ENCODE results near the gene ARL13B. TPM values are rescaled to one million over a fixed set of nuclear protein-coding genes. Genes with fewer than 3 reads are reported as not detected.
"Not testable (repeated sequence)": the region's sequence is repeated elsewhere in the genome, so short reads cannot be mapped to it uniquely, and the experiment has no call there.

Gene ARL13B
- 10 to 100 TPM in 1 of 2 experiments, 1 to 10 TPM in 1; 9.8 to 11.0 TPM for total RNA-seq

DNA sequence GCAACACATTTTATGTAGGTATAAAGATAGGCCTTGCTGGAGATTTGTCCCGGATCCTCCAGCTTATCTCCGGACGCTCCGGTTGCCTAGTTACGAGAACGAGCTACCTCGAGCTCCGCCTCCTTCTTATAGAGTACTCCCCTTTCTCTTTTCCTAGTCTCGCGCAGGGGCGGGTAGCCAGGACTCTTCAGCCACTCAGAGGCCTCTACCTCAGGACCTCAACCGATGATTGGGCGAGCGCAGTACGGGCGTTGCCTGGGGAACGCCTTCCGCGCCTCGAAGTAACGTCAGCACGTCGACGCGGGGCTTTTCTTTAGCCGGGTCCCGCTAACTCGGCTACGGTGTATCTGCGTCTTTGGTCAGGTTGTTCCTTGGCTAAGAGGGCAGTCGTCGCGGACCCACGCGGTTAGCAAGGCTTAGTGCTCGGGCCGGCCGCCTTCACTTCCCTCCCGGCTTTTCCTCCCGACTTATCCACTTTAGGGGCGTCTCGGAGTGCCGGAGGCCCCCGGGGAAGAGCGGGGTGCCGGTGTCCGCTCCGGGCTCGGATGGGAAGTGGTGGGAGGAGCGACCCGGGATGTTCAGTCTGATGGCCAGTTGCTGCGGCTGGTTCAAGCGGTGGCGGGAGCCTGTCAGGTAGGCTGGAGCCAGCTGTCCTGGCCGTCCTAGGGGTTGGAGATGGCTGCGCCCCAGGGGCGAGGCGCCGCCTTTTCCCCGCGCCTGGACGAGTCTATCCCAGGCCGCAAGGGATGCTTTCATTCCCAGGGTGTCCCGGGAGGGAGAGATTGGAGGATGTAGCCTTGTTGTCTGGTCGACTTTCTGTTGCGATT, at the start of gene ARL13B:
TSS of gene ARL13B (plus strand) at position 306 of the 827 bp plus-strand sequence. CDS start at position 575, 269 bp downstream.
- Mint-ChIP-seq H3K27me3 (no peaks in the 10 kb centered on the region), H3K36me3 (ENCODE audit: low read depth) (no peaks in the 10 kb centered on the region), H3K4me3 (peak within 1 kb of the TSS; percentile 79), H3K4me1 (peaks cover 25% of the 10 kb centered on the region), H3K9me3 (no peaks in the 10 kb centered on the region), H3K27ac (peak within 1 kb of the TSS; percentile 61)
- CTCF ChIA-PET = interaction anchor here (0.6 to 1.8 kb wide), 7 partner anchors 9 to 90 kb away, joined by 3 to 6 read pairs (median 3); no protein-coding TSS in a partner anchor
- DNase-seq = peak; percentile 96
- POLR2A ChIA-PET = interaction anchor here (0.9 to 1.2 kb wide), 4 partner anchors 9 to 92 kb away, joined by 3 to 12 read pairs (median 5); partner anchors contain the start of genes DHFR2 and NSUN3

DNA sequence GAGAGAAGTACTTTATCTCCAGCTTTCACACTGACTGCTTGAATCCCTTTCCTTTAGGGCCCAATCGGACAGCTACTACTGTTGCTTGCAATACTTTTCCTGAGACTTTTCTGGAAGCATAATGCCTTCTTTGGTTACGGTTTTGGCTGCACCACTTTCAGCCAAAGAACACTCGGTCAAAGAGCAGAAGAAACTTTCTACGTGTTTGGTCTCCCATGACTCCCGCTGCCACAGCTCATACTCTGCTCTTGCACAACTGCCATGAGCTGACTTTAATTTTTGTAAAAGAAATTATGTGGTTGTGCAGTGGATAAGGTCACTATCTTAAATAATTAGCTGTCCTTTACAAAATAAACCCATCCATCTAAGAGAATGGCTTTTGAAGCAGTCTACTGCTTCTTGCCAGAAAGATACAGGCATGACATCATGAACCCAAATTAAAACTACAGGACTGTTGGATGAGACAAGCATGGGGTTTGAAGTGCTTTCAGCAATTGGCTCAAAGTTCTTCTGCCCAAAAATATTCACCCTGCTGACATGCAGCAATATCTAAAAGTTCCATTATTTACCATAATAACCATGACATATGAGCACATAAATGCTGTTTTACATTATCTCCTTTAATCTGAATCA, 48.2 kb upstream of the ARL13B start:
- Mint-ChIP-seq H3K27me3 (no peaks in the 10 kb centered on the region), H3K9me3 (no peaks in the 10 kb centered on the region), H3K4me1 (no peaks in the 10 kb centered on the region), H3K36me3 (ENCODE audit: low read depth) (no peaks in the 10 kb centered on the region), H3K27ac (no peak overlapping the region), H3K4me3 (no peak overlapping the region)
- DNase-seq = no peak
- CTCF ChIA-PET = no interaction called here
- POLR2A ChIA-PET = no interaction called here

DNA sequence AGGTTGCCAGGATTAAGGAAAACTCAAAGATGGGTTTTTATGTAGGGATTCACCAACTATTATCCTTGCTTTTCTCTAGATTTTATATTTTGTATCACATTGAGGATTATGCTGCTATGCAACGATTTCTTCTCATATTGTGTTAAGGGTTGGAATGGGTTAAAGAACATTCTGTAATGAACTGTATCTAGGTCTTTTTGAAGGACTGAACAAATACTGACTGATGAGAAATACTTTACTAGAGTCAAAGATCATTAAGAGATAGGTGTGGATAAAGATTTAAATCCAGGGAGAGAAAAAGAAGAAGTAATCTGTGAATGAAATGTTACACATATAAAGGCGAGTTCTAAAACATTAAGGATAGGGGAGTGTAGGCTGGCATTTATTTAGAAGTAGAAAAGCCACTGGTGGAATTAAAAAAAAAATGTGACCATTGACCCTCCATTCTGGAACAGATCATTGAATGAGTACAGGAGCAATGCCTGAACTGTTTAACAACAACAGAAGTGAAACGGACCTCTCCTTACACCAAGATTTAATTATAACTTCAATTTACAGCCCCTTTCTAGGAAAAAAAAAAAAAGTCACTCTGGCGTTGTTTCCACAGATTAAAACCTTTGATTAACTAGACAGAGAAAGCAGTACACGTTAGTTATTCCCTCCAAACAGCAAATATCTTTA, 45.4 kb upstream of the ARL13B start:
- CTCF ChIA-PET = no interaction called here
- Mint-ChIP-seq H3K36me3 (ENCODE audit: low read depth) (no peaks in the 10 kb centered on the region), H3K4me3 (no peak overlapping the region), H3K27ac (no peak overlapping the region), H3K4me1 (no peaks in the 10 kb centered on the region), H3K9me3 (no peaks in the 10 kb centered on the region), H3K27me3 (no peaks in the 10 kb centered on the region)
- POLR2A ChIA-PET = no interaction called here
- DNase-seq = no peak

DNA sequence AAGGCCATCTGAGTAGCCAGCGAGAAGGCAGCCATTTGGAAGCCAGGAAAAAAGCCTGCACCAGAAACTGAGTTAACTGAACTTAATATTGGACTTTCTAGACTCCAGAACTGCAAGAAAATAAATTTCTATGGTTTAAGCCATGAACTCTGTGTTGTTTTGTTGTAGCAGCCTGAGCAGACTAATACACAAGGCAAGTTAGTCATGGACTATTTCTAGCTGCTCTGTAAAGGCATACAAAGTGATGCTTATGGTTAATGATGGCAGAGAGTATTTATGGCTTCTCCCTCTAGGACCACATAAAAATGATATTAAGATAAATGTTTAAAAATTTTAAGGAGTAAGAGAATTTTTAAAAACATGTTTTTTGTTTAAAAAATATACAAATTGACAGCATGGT, 43.4 kb upstream of the ARL13B start:
- DNase-seq = no peak
- Mint-ChIP-seq H3K4me1 (no peaks in the 10 kb centered on the region), H3K36me3 (ENCODE audit: low read depth) (no peaks in the 10 kb centered on the region), H3K27ac (no peak overlapping the region), H3K4me3 (no peak overlapping the region), H3K27me3 (no peaks in the 10 kb centered on the region), H3K9me3 (no peaks in the 10 kb centered on the region)
- ChIA-PET CTCF (no interaction called here), POLR2A (no interaction called here)

DNA sequence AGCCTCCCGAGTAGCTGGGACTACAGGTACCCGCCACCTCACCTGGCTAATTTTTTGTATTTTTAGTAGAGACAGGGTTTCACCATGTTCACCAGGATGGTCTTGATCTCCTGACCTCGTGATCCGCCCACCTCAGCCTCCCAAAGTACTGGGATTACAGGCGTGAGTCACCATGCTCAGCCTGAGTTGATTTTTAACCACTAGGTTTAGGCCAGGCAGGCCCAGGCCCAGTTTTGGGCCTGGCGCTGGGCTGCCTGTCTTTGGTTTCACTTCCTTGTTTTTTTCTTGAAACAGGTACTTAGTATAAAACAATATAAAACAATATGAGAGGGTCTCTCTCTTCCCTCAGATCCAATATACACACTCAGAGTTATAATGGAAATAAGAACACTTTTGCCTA, 42.5 kb upstream of the ARL13B start:
- H3K27ac Mint-ChIP-seq, CTCF ChIA-PET: not testable (repeated sequence)

DNA sequence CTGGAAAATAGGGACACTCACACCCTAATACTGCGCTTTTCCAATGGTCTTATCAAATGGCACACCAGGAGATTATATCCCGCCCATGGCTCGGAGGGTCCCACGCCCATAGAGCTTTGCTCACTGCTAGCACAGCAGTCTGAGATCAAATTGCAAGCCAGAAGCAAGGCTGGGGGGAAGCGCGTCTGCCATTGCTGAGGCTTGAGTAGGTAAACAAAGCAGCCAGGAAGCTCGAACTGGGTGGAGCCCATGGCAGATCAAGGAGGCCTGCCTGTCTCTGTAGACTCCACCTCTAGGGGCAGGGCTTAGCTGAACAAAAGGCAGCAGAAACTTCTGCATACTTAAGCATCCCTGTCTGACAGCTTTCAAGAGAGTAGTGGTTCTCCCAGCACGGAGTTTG, 30.0 kb upstream of the ARL13B start:
- CTCF ChIA-PET; H3K4me3 Mint-ChIP-seq; DNase-seq; POLR2A ChIA-PET; H3K27me3 Mint-ChIP-seq; H3K27ac Mint-ChIP-seq; H3K36me3 Mint-ChIP-seq (ENCODE audit: low read depth); H3K4me1 Mint-ChIP-seq: not testable (repeated sequence)
- H3K9me3 Mint-ChIP-seq = peaks cover 11% of the 10 kb centered on the region

More for the DNA sequence above, 42.5 kb upstream of the ARL13B start:
- H3K4me3 Mint-ChIP-seq; POLR2A ChIA-PET; H3K9me3 Mint-ChIP-seq; DNase-seq; H3K4me1 Mint-ChIP-seq; H3K36me3 Mint-ChIP-seq (ENCODE audit: low read depth); H3K27me3 Mint-ChIP-seq: not testable (repeated sequence)

DNA sequence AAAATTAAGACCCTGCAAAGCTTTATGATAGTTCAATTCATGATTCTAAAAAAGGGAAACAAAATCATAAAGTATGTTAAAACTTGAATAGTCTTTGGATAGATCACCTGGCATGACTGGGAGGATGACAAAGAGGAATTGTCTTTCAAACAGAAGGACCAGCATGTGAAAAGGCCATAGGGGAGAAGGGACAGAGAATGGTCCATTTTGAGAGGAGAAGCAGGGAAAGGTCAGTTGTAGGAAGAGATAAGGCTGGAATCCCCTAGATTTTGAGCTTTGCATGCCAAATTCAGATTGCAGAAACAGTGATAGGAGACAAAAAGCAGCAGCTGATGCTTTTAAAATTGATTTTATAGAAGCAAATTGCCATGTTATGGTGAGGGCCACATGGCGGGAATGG, 18.9 kb upstream of the ARL13B start:
- POLR2A ChIA-PET = no interaction called here
- DNase-seq = no peak
- CTCF ChIA-PET = interaction anchor here (0.5 kb wide), 1 partner anchor 127 kb away, joined by 3 read pairs; no protein-coding TSS in a partner anchor
- Mint-ChIP-seq H3K27me3 (peaks cover 7% of the 10 kb centered on the region), H3K4me1 (no peaks in the 10 kb centered on the region), H3K9me3 (peaks cover 2% of the 10 kb centered on the region), H3K4me3 (no peak overlapping the region), H3K36me3 (ENCODE audit: low read depth) (no peaks in the 10 kb centered on the region), H3K27ac (no peak overlapping the region)

DNA sequence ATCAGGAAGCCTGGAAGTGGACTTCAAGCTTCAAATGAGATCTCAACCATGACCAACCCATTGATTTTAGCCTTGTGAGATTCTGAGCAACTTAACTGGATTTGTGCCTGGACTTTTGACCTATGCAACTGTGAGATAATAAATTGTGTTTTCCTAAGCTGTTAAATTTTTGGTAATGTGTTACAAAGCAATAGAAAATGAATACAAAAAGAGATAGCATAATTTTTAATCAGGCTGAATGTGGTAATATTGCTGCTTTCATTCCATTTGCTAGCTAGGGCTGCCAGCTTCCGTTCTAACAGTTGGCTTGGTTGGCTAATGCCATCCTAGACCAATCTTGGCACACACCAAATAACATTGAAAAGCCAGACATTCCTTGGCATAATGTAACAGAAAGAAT, 18.5 kb upstream of the ARL13B start:
- no peaks in the 10 kb centered on the region for H3K4me1 Mint-ChIP-seq
- ChIA-PET POLR2A (no interaction called here), CTCF (interaction anchor here (0.5 kb wide), 1 partner anchor 127 kb away, joined by 3 read pairs; no protein-coding TSS in a partner anchor)
- peaks cover 7% of the 10 kb centered on the region for H3K27me3 Mint-ChIP-seq
- H3K9me3 Mint-ChIP-seq = peaks cover 3% of the 10 kb centered on the region
- no peak for DNase-seq
- H3K4me3 Mint-ChIP-seq = no peak overlapping the region
- H3K27ac Mint-ChIP-seq = no peak overlapping the region
- H3K36me3 Mint-ChIP-seq (ENCODE audit: low read depth) = no peaks in the 10 kb centered on the region

DNA sequence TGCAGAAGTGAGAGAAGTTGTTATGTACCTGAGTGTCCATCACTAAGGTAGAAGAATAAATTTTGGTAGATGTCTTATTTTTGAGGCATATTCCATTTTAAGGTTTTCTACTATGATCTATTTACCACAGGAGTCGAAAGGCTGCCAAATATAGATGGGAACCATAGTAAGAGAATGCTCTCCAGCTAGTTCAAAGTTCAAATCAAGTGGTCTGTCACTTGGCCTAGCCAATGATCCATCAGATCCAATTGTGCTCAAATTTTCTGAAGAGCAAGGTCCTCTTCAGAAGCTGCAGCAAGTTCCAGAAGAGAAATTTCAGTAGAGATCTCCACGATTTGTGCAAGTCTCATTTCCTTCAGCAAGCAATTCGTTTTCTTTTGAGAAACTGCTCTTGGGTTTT, 17.2 kb upstream of the ARL13B start:
- ChIA-PET CTCF (no interaction called here), POLR2A (no interaction called here)
- Mint-ChIP-seq H3K9me3 (peaks cover 3% of the 10 kb centered on the region), H3K36me3 (ENCODE audit: low read depth) (no peaks in the 10 kb centered on the region), H3K4me3 (no peak overlapping the region), H3K27ac (no peak overlapping the region), H3K4me1 (no peaks in the 10 kb centered on the region), H3K27me3 (peaks cover 7% of the 10 kb centered on the region)
- no peak for DNase-seq

DNA sequence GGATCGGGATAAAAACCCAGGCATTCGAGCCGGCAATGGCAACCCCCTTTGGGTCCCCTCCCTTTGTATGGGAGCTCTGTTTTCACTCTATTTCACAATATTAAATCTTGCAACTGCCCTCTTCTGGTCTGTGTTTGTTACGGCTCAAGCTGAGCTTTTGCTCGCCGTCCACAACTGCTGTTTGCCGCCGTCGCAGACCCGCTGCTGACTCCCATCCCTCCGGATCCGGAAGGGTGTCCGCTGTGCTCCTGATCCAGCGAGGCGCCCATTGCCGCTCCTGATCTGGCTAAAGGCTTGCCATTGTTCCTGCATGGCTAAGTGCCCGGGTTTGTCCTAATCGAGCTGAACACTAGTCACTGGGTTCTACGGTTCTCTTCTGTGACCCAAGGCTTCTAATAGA, 14.8 kb upstream of the ARL13B start:
- H3K27ac Mint-ChIP-seq; DNase-seq; H3K4me3 Mint-ChIP-seq; CTCF ChIA-PET; H3K36me3 Mint-ChIP-seq (ENCODE audit: low read depth); H3K9me3 Mint-ChIP-seq; POLR2A ChIA-PET; H3K4me1 Mint-ChIP-seq; H3K27me3 Mint-ChIP-seq: not testable (repeated sequence)

DNA sequence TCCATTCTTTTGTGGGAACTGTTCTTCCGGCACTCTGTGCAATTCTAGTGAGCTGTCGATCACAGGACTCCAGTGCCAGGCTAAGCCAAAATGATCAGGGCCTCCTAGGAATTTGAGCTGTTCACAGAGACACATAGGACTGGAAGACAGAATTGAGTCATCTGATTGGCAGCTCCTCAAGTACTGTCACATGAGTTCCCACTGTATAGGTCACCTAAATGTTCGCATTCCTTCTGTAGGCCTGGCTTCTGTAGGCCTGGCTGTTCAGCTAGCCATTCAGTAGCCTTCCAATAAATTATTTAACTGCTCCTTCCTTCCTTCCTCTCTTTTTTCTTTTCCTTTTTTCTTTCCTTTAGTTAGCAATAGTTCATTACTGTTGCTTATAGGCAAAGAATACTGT, 10.5 kb upstream of the ARL13B start:
- ChIA-PET CTCF (no interaction called here), POLR2A (no interaction called here)
- Mint-ChIP-seq H3K4me3 (no peak overlapping the region), H3K27me3 (peaks cover 7% of the 10 kb centered on the region), H3K4me1 (peaks cover 10% of the 10 kb centered on the region), H3K27ac (no peak overlapping the region), H3K9me3 (peaks cover 3% of the 10 kb centered on the region), H3K36me3 (ENCODE audit: low read depth) (no peaks in the 10 kb centered on the region)
- DNase-seq = no peak

DNA sequence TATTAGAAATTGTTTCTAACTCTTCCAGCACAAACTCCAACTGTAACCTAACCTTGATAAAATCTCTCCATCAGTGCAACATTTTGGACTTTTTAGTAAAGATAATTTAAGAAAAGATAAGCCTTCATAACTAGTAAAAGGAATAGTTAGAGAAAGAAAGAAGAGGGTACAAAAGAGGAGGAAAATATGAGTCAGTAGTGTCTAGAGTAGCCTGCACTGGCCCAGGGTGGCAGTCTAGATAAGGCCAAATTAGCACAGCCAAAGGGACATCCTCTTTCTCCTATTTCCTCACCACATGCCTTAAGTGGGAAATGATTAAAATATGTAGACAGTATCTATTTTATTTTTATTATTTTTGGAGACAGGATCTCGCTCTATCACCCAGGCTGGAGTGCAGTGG, 10.0 kb upstream of the ARL13B start:
- no peak for DNase-seq
- Mint-ChIP-seq H3K9me3 (peaks cover 3% of the 10 kb centered on the region), H3K4me3 (no peak overlapping the region), H3K27me3 (peaks cover 7% of the 10 kb centered on the region), H3K36me3 (ENCODE audit: low read depth) (no peaks in the 10 kb centered on the region), H3K27ac (no peak overlapping the region), H3K4me1 (peaks cover 10% of the 10 kb centered on the region)
- POLR2A ChIA-PET = no interaction called here
- CTCF ChIA-PET = no interaction called here
